Measurements from ENCODE around the gene ITGA11.

- no peak for TF ChIP-seq POLR2AphosphoS5 (IDR thresholded peaks at IDR 0.05)
- no peak for TF ChIP-seq POLR2A (IDR thresholded peaks at IDR 0.05)
These were observed 44.4 kb downstream of the ITGA11 start for GRCh38 chr15:68387381-68388143.

Measured in stomach (tissue), 4 donors.